ENCODE results near the gene FAM131B.

The FAM131B gene

GRCh38 chr7:143320620-143321019 lies 41.9 kb downstream of the FAM131B start:
- no peak for DNase-seq

- DNase-seq = no peak
Measured at GRCh38 chr7:143318661-143319060, 43.9 kb downstream of the FAM131B start.

DNA sequence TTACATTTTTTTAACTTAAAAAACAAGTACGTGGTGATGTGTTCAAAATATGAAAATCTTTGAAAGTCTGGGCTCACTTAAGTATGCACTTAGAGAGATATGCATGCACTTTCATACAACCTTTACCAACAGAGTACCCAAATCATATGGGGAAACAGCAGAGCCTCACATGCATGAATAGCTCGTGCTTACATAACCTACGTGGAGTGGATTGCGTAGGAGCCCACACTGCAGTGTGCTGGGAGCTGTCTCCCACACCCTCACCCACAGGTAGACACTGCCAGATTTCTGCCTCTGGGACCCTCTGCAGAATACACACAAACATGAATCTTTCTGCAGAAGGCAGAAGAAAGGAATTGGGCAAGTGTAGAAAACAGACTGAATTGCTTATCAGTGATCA lies 46.0 kb downstream of the FAM131B start:
- no peak for DNase-seq

GRCh38 chr7:143315776-143316175 lies 46.7 kb downstream of the FAM131B start, which contains the start of gene CLCN1:
Gene CLCN1 (plus strand): TSS chr7:143316111. CDS start chr7:143316213, 102 bp downstream.
- DNase-seq = no peak

GRCh38 chr7:143314127-143314526 lies 48.4 kb downstream of the FAM131B start:
- no peak for DNase-seq

- no peak for DNase-seq
Measured at GRCh38 chr7:143308632-143309031, 53.9 kb downstream of the FAM131B start.

GRCh38 chr7:143305423-143306070 lies 57.0 kb downstream of the FAM131B start:
- peak; percentile 7 for DNase-seq

- no peak for DNase-seq
Measured at GRCh38 chr7:143304938-143305337, 57.6 kb downstream of the FAM131B start.

DNA sequence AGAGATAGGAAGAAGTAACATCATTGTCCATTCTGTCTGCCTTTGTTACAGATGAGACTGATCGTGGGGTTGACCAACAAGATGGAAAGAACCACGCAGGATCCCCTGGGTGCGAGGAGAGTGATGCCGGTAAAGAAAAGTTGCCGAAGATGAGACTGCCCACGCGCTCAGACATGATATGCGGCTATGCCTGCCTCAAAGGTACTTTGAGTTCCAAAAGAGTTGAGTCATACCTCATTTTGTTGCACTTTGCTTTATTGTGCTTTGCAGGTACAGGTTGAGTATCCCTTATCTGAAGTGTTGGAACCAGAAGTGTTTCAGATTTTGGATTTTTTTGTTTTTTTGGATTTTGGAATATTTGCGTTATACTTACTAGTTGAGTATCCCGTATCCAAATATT lies 58.8 kb downstream of the FAM131B start:
- DNase-seq = no peak
